SW 1271 (cell line): ENCODE data around the gene NUP58.

Experiments used
- DNase-seq, 2 experiments: peaks; one replicate each; lab custom pipeline; 2025; lab: John Stamatoyannopoulos, UW

The NUP58 gene

DNA sequence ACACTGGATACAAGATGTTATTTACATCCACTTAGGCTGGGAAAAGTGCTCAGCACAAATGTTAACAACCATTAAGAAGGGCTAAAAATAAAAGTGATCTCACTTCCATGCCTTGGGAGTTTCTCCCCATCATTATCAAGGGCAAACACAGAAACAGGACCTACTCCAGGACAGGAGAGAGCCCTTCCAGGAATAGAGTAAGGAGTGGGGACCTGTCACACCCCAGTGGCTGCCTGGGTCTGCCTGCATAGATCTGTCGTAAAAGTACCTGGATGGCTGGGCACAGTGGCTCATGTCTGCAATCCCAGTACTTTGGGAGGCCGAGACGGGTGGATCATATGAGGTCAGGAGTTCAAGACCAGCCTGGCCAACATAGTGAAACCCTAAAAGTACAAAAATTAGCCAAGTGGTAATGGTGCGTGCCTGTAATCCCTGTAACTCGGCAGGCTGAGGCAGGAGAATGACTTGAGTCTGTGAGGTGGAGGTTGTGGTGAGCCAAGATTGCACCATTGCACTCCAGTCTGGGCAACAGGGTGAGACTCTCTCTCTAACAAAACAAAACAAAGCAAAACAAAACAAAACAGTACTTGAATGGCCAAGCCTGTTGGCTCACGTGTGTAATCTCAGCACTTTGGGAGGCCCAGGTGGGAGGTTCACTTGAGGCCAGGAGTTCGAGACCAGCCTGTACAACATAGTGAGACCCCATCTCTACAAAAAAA lies 76.0 kb downstream of the NUP58 start:
- no peak for DNase-seq

DNA sequence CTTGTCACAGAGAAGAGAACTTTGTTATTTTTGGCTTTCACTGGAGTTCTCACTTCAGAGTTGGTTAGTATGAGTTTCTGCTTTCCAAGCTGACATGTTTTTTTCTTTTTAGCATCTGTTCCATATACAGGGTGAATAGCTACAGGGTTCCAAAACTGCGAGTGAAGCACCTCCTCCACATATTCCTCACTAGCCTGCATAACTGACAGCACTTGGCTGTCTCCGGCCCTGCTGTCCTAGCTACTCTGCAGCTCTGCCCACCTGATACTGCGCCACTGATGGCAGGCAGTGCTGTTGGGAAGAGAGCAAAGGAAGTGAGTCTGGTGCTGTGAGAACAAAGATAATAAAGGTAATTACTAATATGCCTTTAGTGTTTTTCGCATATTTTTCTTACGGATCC lies 77.1 kb downstream of the NUP58 start:
- no peak for DNase-seq

DNA sequence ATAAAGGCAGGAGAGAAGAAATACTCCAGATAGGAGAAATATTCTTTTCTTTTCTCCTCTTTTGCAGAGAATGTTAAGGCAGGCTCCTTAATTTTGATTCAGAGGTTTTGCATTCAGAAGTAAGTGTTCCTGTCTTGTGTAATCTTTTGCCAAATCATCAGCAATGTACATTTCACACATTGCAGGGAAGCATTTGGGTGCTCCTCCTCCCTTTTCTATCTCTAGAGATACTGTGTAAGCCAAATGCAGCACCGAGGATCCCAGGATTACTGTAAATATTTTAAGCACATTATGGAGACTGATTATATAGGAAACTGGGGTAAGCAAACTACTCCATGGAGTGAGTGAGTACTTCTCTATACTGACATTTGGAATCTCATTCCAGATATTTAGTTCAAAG lies 77.6 kb downstream of the NUP58 start:
- DNase-seq = no peak

DNA sequence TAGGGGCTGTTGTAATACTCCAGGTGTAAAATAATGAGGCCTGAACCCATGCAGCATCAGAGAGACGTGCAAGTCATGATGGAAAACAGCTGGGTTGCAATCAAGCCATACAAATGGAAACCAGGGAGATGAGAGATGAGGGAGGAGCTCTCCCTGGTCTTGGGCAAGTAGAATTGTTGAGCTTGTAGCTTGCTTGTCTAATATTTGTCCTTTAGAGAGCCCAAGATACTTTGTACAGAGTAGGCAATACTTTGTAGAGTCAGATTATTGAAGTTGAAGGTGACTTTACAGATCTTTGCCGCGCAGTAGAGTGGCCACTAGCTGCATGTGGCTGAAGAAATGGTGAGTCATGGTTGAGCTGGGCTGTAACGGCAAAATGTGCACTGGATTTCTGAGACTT lies 78.7 kb downstream of the NUP58 start:
- DNase-seq = no peak

DNA sequence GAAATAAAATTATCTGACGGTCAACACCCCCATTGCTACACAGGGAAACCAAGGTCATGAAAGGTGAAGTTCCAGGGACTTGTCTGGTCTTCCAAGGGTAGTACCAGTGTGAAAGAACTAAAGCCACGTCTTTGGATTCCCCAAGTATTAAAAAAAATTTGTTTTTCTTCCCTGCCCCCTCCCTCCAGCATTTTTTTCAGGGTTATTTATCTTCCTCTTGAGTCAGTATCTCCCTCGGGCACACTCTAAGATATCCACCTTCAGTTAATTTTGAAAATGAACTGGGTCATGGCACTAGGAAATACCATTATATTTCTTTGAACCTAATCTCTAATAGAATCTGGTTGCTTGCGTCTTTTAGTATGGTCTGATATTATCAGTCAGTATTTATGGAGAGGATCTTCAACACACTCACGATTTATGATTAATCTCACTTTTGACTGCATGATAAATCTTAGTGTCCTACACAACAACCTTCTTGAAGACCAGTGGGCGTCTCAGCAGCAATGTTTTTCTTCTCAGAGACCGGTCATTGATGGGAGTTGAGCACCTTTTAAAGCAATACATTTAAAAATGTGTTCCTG lies 79.4 kb downstream of the NUP58 start:
- no peak for DNase-seq

DNA sequence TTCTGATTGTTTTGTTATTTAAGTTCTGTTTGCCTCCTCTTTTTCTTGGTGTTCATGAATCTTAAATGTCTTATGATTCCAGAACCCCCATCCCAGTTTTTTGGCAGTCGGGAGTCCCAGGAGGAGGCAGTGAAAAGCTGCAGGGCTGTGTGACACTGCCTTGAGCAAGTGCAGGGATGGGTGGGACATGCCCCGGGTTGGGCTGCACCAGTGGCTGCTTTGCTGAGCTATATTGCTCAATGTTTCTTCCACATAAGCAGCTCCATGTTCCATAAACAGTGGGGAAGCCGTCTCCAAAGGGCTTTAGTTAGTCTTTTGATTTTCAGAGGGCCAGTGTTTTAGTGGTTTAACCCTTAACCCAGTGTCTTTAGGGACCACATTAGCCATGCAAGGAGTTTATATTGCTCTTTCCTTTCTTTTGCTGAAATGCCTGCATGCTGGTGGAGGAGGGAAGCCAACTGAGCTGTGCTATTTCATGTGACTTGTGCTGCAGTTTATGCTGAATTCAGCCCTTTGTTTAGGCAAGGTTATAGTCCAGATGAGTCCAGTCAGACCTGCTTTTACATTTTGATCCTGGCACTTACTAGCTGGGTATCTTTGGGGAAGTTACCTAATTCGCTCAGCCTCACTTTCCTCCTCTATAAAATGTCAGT lies 83.5 kb downstream of the NUP58 start:
- no peak for DNase-seq

DNA sequence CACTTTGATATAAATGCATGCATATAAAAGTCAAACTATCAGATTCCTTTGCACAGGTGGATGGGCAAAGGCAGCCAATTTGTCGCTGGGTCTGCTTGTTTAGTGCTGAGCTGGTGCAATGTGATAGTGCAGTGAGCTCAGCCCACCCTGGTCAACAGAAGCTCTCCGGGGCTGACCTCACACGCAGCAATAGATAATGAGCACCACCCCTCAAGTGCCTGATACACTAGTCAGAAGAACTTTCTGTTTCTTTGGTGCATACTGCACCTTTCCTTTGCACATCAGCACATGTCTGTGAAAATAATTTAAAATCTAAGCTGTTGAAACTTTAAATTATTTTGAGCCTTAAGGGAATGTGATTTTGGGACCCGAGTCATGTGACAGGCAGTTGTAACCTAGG lies 90.5 kb downstream of the NUP58 start:
- DNase-seq = no peak
